DND-41 (cell line): Measurements from ENCODE around the gene ZCCHC10.
A peak's percentile ranks its signal among the peaks of the same experiment; 100 is the strongest.

Source experiments
- ATAC-seq: fragments of 200-7000 bp; cut with Tn5 transposase; 3 replicates; pipeline ENCODE4 v1.9.1; 2021; ENCODE audit warnings: low read depth; ENCODE audit not compliant: insufficient read depth
- DNase-seq: peaks from one replicate; pipeline ENCODE4 v3.0.0-alpha.2; 2020
- H2AFZ ChIP-seq: 2 replicates; pipeline ENCODE4 v1.6.0; 2012; ENCODE audit warnings: low read depth, low read length
- H3K27ac ChIP-seq: 2 replicates; pipeline ENCODE4 v1.5.1; 2012; ENCODE audit warnings: low read length, inconsistent platforms
- H3K27me3 ChIP-seq: fragments of 200-600 bp; sonication (generic); 2 replicates; pipeline ENCODE4 v1.6.0; 2012; ENCODE audit warnings: low read length, mild to moderate bottlenecking, inconsistent platforms; ENCODE audit not compliant: insufficient read depth, poor library complexity
- H3K36me3 ChIP-seq: 2 replicates; pipeline ENCODE4 v1.5.1; 2012; ENCODE audit warnings: low read length, inconsistent platforms; ENCODE audit not compliant: insufficient read depth
- H3K4me1 ChIP-seq: 2 replicates; pipeline ENCODE4 v1.5.1; 2012; ENCODE audit warnings: mild to moderate bottlenecking, low read length; ENCODE audit not compliant: insufficient read depth
- H3K4me2 ChIP-seq: 2 replicates; pipeline ENCODE4 v1.6.0; 2012; ENCODE audit warnings: mild to moderate bottlenecking, moderate library complexity, low read length, inconsistent platforms; ENCODE audit not compliant: insufficient read depth
- H3K4me3 ChIP-seq, 2 experiments: fragments of 200-600 bp in 1 of 2; shearing (Covaris generic) in 1 of 2; 2 replicates each; pipeline ENCODE4 v1.5.1; 2012 to 2016; ENCODE audit warnings: inconsistent platforms in 2 of 2, low read length in 2 of 2, mild to moderate bottlenecking in 2 of 2, low read depth in 1 of 2, moderate library complexity in 1 of 2
- H3K79me2 ChIP-seq: 2 replicates; pipeline ENCODE4 v1.6.0; 2012; ENCODE audit warnings: low read length, inconsistent platforms; ENCODE audit not compliant: insufficient read depth
- H3K9ac ChIP-seq: 2 replicates; pipeline ENCODE4 v1.6.0; 2012; ENCODE audit warnings: low read depth, mild to moderate bottlenecking, inconsistent platforms, low read length, moderate library complexity
- H3K9me3 ChIP-seq: 2 replicates; pipeline ENCODE4 v1.5.1; 2012; ENCODE audit warnings: low read length, moderate library complexity, mild to moderate bottlenecking, inconsistent platforms; ENCODE audit not compliant: insufficient read depth, severe bottlenecking
- H4K20me1 ChIP-seq: 2 replicates; pipeline ENCODE4 v1.6.0; 2012; ENCODE audit warnings: low read length; ENCODE audit not compliant: insufficient read depth
- EZH2 ChIP-seq: IDR thresholded peaks from 3 replicates; pipeline ENCODE4 v1.6.1; 2012; ENCODE audit warnings: borderline replicate concordance, low read depth, mild to moderate bottlenecking, moderate library complexity, low read length, inconsistent platforms; ENCODE audit not compliant: severe bottlenecking
- TF ChIP-seq, protein P1 (sequence below): IDR thresholded peaks from 2 replicates; pipeline ENCODE4 v1.5.1; 2012; ENCODE audit warnings: borderline replicate concordance, low read length, moderate library complexity, mild to moderate bottlenecking; ENCODE audit not compliant: poor library complexity, severe bottlenecking; ENCODE audit errors: extremely low read depth

Gene ZCCHC10

DNA sequence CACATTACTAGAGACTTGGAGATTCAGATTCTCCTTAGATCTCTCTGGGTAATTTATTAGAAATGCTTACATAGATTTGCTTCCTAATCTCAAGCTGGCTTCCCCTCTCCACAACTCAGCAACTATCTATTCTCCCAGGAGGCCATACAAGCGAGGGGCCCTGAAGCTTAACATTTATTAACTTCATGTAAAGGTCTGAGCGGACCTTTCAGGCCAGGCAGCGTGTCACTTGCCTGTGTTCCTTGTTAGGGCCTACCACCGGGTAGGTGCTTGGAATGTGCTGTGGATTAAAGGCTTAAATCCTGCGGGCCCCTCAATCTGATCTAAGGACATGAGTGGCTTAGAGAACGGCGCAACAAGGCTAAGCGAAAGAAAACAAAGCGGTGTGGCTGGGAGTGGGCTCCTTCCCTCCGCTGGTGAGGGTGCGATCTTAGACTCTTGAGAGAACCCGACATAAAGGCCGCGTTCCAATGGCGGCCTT is 24.8 kb upstream of the ZCCHC10 start:
- peak overlapping the region; percentile 86 for H2AFZ ChIP-seq
- no peaks in the 10 kb centered on the region for H3K9me3 ChIP-seq
- H3K9ac ChIP-seq: peak overlapping the region; percentile 91
- DNase-seq (no peak), ATAC-seq (no peak)
- no peaks in the 10 kb centered on the region for H3K27me3 ChIP-seq
- peaks cover 59% of the 10 kb centered on the region for H3K79me2 ChIP-seq
- H3K36me3 ChIP-seq: peaks cover 11% of the 10 kb centered on the region; the same call in 1 of the 2 replicates
- peak overlapping the region; percentile 78 to 85 for H3K4me3 ChIP-seq
- H4K20me1 ChIP-seq: peaks cover 34% of the 10 kb centered on the region
- no peak for TF ChIP-seq EZH2
- TF ChIP-seq, protein P1, sequence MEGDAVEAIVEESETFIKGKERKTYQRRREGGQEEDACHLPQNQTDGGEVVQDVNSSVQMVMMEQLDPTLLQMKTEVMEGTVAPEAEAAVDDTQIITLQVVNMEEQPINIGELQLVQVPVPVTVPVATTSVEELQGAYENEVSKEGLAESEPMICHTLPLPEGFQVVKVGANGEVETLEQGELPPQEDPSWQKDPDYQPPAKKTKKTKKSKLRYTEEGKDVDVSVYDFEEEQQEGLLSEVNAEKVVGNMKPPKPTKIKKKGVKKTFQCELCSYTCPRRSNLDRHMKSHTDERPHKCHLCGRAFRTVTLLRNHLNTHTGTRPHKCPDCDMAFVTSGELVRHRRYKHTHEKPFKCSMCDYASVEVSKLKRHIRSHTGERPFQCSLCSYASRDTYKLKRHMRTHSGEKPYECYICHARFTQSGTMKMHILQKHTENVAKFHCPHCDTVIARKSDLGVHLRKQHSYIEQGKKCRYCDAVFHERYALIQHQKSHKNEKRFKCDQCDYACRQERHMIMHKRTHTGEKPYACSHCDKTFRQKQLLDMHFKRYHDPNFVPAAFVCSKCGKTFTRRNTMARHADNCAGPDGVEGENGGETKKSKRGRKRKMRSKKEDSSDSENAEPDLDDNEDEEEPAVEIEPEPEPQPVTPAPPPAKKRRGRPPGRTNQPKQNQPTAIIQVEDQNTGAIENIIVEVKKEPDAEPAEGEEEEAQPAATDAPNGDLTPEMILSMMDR: peak; percentile 5
- peaks cover 43% of the 10 kb centered on the region for H3K4me1 ChIP-seq
- H3K4me2 ChIP-seq: peak overlapping the region; percentile 73
- H3K27ac ChIP-seq: peak overlapping the region; percentile 91

DNA sequence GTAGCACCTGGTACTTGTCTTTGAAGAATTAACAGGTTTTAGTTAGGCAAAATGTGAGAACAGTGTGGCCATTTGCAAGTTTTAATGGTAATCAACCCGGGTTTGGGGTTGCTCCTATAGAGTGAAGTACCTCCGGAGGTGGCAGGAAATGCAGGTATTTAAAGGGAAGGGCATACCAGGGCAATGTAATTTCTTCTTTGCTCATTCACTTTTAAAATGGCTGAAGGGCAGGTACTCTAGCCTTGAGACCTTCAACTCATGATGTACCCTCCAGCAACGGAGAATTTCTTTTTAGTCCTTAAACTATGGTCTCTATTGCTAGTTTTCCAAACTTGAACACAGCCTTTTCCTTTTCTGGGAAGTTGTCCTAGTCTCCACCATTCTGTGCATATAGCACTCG is 24.2 kb upstream of the ZCCHC10 start:
- H3K4me2 ChIP-seq: peak overlapping the region; percentile 73
- DNase-seq (no peak), ATAC-seq (no peak)
- peak overlapping the region; percentile 91 for H3K27ac ChIP-seq
- peaks cover 11% of the 10 kb centered on the region; the same call in 1 of the 2 replicates for H3K36me3 ChIP-seq
- peak overlapping the region; percentile 86; the same call in 1 of the 2 replicates for H2AFZ ChIP-seq
- peaks cover 40% of the 10 kb centered on the region for H3K4me1 ChIP-seq
- TF ChIP-seq, protein P1: no peak
- TF ChIP-seq EZH2: no peak
- no peaks in the 10 kb centered on the region for H3K27me3 ChIP-seq
- no peaks in the 10 kb centered on the region for H3K9me3 ChIP-seq
- H4K20me1 ChIP-seq: peaks cover 28% of the 10 kb centered on the region
- H3K79me2 ChIP-seq: peaks cover 54% of the 10 kb centered on the region
- H3K9ac ChIP-seq: peak overlapping the region; percentile 91
- peak overlapping the region; percentile 78 to 85; a peak in 3 of 4 replicates for H3K4me3 ChIP-seq

DNA sequence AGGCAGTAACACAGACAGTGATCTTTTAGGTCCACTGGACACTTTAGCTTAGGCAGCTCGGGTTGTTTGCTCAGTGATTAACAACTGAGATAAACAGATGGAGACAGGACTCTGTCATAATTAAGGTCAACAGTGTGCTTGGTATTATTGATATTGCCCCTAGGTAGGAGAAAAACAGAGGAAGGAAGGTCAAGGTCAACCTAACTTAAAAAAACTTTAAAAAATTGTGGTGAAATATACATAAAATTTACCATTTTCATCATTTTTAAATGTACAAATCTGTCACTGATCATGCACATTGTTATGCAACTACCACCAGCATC is 23.3 kb upstream of the ZCCHC10 start:
- no peaks in the 10 kb centered on the region for H3K27me3 ChIP-seq
- no peak overlapping the region for H3K9ac ChIP-seq
- H3K4me1 ChIP-seq: peaks cover 31% of the 10 kb centered on the region
- H4K20me1 ChIP-seq: peaks cover 23% of the 10 kb centered on the region
- H3K9me3 ChIP-seq: no peaks in the 10 kb centered on the region
- H3K27ac ChIP-seq: no peak overlapping the region
- no peak overlapping the region for H3K4me3 ChIP-seq
- H2AFZ ChIP-seq: no peak overlapping the region
- no peak for TF ChIP-seq EZH2
- TF ChIP-seq, protein P1: no peak
- DNase-seq (no peak), ATAC-seq (no peak)
- peaks cover 11% of the 10 kb centered on the region; the same call in 1 of the 2 replicates for H3K36me3 ChIP-seq
- H3K79me2 ChIP-seq: peaks cover 45% of the 10 kb centered on the region
- peak overlapping the region; percentile 73; the same call in 1 of the 2 replicates for H3K4me2 ChIP-seq
